Colonic mucosa (tissue), 4 donors: Measurements from ENCODE around the gene GPR157. TPM values are rescaled to one million over a fixed set of nuclear protein-coding genes. Genes with fewer than 3 reads are reported as not detected.

Experiments used
- DNase-seq: peaks from one replicate; pipeline ENCODE4 v3.0.0-alpha.2; 2020
- H3K27ac ChIP-seq: fragments of 200-600 bp; one replicate; pipeline ENCODE4 v1.8.0; 2021
- H3K27me3 ChIP-seq: fragments of 200-600 bp; one replicate; pipeline ENCODE4 v1.8.0; 2021
- H3K36me3 ChIP-seq: fragments of 200-600 bp; one replicate; pipeline ENCODE4 v1.8.0; 2021
- H3K4me1 ChIP-seq: fragments of 200-600 bp; one replicate; pipeline ENCODE4 v1.8.0; 2021; ENCODE audit warnings: mild to moderate bottlenecking
- H3K4me3 ChIP-seq: fragments of 200-600 bp; one replicate; pipeline ENCODE4 v1.8.0; 2021
- H3K9ac ChIP-seq, 2 donors: one replicate each; pipeline ENCODE4 v1.7.0; 2013; ENCODE audit warnings: control low read depth in 2 of 2, low read depth in 2 of 2, low read length in 2 of 2
- H3K9me3 ChIP-seq: fragments of 200-600 bp; one replicate; pipeline ENCODE4 v1.8.0; 2021
- intact Hi-C: fragments of 100-400 bp; cut with DNase I; formaldehyde crosslinking; loops from one replicate; pipeline ENCODE4 v1.14.1; 2022
- total RNA-seq, 2 donors: library from RNA; stranded (reverse); fragmentation: NEBNext Ultra II Directional in 1 of 2; extraction: Animal tissue kit (Norgen Biotek cat#: 25700) in 1 of 2; gene quantifications; one replicate each; pipeline ENCODE4 v1.2.1, GENCODE V29; 2021
- TF ChIP-seq, protein P1 (sequence below): fragments of 200-600 bp; IDR thresholded peaks from one replicate; pipeline ENCODE4 v1.8.0; 2022; ENCODE audit warnings: antibody characterized with exemption, mild to moderate bottlenecking
- donor health status: healthy.
- donor health status: DM: no; HTN: no; CAD: no.
- donor health status: DM: no; HTN: no; CAD: no.

GPR157 gene
- total RNA-seq, 2 donors from 2014 or later: 12.2 to 15.9 TPM

GRCh38 chr1:9086796-9087195 lies 42.1 kb downstream of the GPR157 start:
- no peak for DNase-seq
- Histone ChIP-seq H3K4me1 (peaks cover 4% of the 10 kb centered on the region), H3K4me3 (no peak overlapping the region), H3K36me3 (no peaks in the 10 kb centered on the region), H3K27ac (no peak overlapping the region), H3K9me3 (no peaks in the 10 kb centered on the region), H3K27me3 (no peaks in the 10 kb centered on the region), H3K9ac (no peak overlapping the region)
- TF ChIP-seq, protein P1, sequence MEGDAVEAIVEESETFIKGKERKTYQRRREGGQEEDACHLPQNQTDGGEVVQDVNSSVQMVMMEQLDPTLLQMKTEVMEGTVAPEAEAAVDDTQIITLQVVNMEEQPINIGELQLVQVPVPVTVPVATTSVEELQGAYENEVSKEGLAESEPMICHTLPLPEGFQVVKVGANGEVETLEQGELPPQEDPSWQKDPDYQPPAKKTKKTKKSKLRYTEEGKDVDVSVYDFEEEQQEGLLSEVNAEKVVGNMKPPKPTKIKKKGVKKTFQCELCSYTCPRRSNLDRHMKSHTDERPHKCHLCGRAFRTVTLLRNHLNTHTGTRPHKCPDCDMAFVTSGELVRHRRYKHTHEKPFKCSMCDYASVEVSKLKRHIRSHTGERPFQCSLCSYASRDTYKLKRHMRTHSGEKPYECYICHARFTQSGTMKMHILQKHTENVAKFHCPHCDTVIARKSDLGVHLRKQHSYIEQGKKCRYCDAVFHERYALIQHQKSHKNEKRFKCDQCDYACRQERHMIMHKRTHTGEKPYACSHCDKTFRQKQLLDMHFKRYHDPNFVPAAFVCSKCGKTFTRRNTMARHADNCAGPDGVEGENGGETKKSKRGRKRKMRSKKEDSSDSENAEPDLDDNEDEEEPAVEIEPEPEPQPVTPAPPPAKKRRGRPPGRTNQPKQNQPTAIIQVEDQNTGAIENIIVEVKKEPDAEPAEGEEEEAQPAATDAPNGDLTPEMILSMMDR: no peak
- intact Hi-C loops: no loop called here

- Histone ChIP-seq H3K9me3 (no peaks in the 10 kb centered on the region), H3K36me3 (no peaks in the 10 kb centered on the region), H3K4me3 (no peak overlapping the region), H3K9ac (no peak overlapping the region), H3K4me1 (peaks cover 4% of the 10 kb centered on the region), H3K27me3 (no peaks in the 10 kb centered on the region), H3K27ac (no peak overlapping the region)
- DNase-seq: no peak
- intact Hi-C loops: no loop called here
- TF ChIP-seq, protein P1: no peak
Measured at GRCh38 chr1:9086045-9086444, 42.9 kb downstream of the GPR157 start.

DNA sequence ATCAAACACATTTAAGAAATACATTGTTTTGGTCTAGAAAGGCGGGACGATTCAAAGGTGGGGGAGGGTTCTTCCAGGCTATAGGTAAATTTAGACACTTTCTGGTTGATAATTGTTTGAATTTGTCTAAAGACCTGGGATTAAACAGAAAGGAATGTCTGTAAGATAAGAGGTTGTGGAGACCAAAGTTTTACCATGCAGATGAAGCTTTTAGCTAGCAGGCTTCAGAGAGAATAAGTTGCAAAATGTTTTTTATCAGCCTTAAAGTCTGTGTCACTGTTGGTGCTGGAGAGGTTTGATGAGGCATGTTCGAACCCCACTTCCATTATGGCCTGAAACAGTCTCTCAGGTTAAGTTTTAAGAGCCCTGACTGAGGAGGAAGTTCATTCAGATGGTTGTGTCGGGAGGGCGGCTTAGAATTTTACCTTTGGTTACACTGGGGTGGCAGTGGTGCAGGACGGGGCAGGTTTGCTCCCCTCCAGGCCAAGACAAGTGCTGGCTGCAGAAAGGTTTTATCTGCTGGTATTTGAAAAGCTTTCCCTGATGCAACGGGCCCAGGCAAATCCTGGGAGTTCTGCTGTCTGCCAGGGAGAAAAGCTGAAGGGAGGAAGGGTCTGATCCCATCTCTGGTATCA lies 43.5 kb downstream of the GPR157 start:
- Histone ChIP-seq H3K9me3 (no peaks in the 10 kb centered on the region), H3K9ac (no peak overlapping the region), H3K27me3 (no peaks in the 10 kb centered on the region), H3K4me3 (no peak overlapping the region), H3K27ac (no peak overlapping the region), H3K4me1 (peaks cover 4% of the 10 kb centered on the region), H3K36me3 (no peaks in the 10 kb centered on the region)
- TF ChIP-seq, protein P1: no peak
- DNase-seq: no peak
- intact Hi-C loops: no loop called here

- DNase-seq: no peak
- no peaks in the 10 kb centered on the region for H3K27me3 ChIP-seq
- H3K4me1 ChIP-seq: peaks cover 4% of the 10 kb centered on the region
- intact Hi-C loops: no loop called here
- TF ChIP-seq, protein P1: no peak
- H3K9me3 ChIP-seq: no peaks in the 10 kb centered on the region
- H3K36me3 ChIP-seq: no peaks in the 10 kb centered on the region
- no peak overlapping the region for H3K27ac ChIP-seq
- no peak overlapping the region for H3K9ac ChIP-seq
- H3K4me3 ChIP-seq: no peak overlapping the region
Measured at GRCh38 chr1:9084906-9085305, 44.0 kb downstream of the GPR157 start.

GRCh38 chr1:9081473-9081872 lies 47.4 kb downstream of the GPR157 start:
- no peak overlapping the region for H3K9ac ChIP-seq
- intact Hi-C loops: no loop called here
- H3K27me3 ChIP-seq: no peaks in the 10 kb centered on the region
- H3K4me3 ChIP-seq: no peak overlapping the region
- TF ChIP-seq, protein P1: no peak
- DNase-seq: no peak
- H3K9me3 ChIP-seq: no peaks in the 10 kb centered on the region
- peaks cover 4% of the 10 kb centered on the region for H3K4me1 ChIP-seq
- no peak overlapping the region for H3K27ac ChIP-seq
- no peaks in the 10 kb centered on the region for H3K36me3 ChIP-seq
